GM12878 (cell line): ENCODE results near the gene MRPL38.

Experiments
- CBX3 ChIP-seq: fragments of 200-600 bp; sonication (generic); IDR thresholded peaks from 2 replicates; pipeline ENCODE4 v1.6.1; 2016; ENCODE audit warnings: low read depth, borderline replicate concordance
- CEBPB ChIP-seq, 2 experiments: fragments of 150-350 bp in 1 of 2; IDR thresholded peaks; 2 replicates each; pipeline ENCODE4 v1.6.1; 2012 to 2014; ENCODE audit warnings: low read depth in 2 of 2, low read length in 2 of 2, borderline replicate concordance in 1 of 2, inconsistent platforms in 1 of 2
- CTCF ChIP-seq, 3 experiments: IDR thresholded peaks in 2 of 3; conservative IDR thresholded peaks in 1 of 3; 2 replicates each; pipeline ENCODE4 v1.5.1; 2011; ENCODE audit warnings: low read depth in 3 of 3, low read length in 3 of 3, mild to moderate bottlenecking in 3 of 3, control low read depth in 2 of 3, moderate library complexity in 2 of 3, inconsistent platforms in 1 of 3, mixed read lengths in 1 of 3; ENCODE audit not compliant: control insufficient read depth in 2 of 3, insufficient read depth in 1 of 3; ENCODE audit errors: extremely low read depth in 1 of 3
- POLR2AphosphoS5 ChIP-seq: IDR thresholded peaks from 2 replicates; pipeline ENCODE4 v1.6.1; 2011; ENCODE audit warnings: mild to moderate bottlenecking, low read length, inconsistent platforms
- RAD21 ChIP-seq: IDR thresholded peaks from 2 replicates; pipeline ENCODE4 v1.6.1; 2011; ENCODE audit warnings: mild to moderate bottlenecking, low read depth, low read length, moderate library complexity; ENCODE audit not compliant: insufficient read depth
- ZNF207 ChIP-seq: fragments of 450-650 bp; IDR thresholded peaks from 2 replicates; pipeline ENCODE4 v1.6.1; 2014; ENCODE audit warnings: antibody characterized with exemption, mild to moderate bottlenecking, borderline replicate concordance
- ZNF217 ChIP-seq: fragments of 450-650 bp; IDR thresholded peaks from 2 replicates; pipeline ENCODE4 v1.6.1; 2017; ENCODE audit warnings: antibody characterized with exemption, mild to moderate bottlenecking
- ZNF274 ChIP-seq: IDR thresholded peaks from one replicate; pipeline ENCODE4 v1.8.0; 2011; ENCODE audit not compliant: insufficient read length, insufficient read depth
- ZZZ3 ChIP-seq: IDR thresholded peaks from 2 replicates; pipeline ENCODE4 v1.6.1; 2011; ENCODE audit warnings: low read depth; ENCODE audit not compliant: control insufficient read depth, insufficient read length

DNA sequence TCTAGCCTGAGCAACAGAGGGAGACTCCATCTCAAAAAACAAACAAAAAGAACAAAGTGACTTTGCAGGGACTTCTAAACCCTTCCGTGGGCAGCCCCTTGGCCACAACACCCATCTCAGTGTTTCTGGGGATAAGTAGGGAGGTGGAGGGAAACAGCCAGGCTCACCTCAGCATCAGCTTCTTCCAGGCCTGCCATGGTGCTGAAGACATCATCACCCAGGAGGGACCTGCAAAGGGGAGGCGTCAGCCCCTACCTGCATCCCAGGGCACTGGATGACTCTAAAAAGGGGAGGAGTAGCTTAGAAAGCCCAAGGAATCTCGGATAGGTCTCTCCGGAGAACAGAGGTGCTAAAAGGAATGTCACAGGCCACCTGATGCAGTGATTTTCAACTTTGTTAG lies 26.4 kb upstream of the MRPL38 start:
- TF ChIP-seq ZZZ3: no peak
- TF ChIP-seq POLR2AphosphoS5: no peak
- TF ChIP-seq ZNF207: no peak
- TF ChIP-seq CTCF (IDR thresholded peaks at IDR 0.05 in 2 of 3, conservative IDR thresholded peaks at IDR 0.05 in 1 of 3; ENCODE audit: control insufficient read depth in 2 of 3, extremely low read depth in 1 of 3, insufficient read depth in 1 of 3, low read depth in 3 of 3, low read length in 3 of 3): no peak
- no peak for TF ChIP-seq RAD21
- TF ChIP-seq ZNF217: no peak
- TF ChIP-seq CEBPB (IDR thresholded peaks at IDR 0.05; ENCODE audit: borderline replicate concordance in 1 of 2, low read depth in 2 of 2, low read length in 2 of 2): no peak
- no peak for TF ChIP-seq ZNF274
- no peak for TF ChIP-seq CBX3
